Measurements from ENCODE around the gene IPPK. TPM values are rescaled to one million over a fixed set of nuclear protein-coding genes. Genes with fewer than 3 reads are reported as not detected.

Gene IPPK
- total RNA-seq, 2 donors from 2014 or later, result 8.9 to 13.1 TPM

DNA sequence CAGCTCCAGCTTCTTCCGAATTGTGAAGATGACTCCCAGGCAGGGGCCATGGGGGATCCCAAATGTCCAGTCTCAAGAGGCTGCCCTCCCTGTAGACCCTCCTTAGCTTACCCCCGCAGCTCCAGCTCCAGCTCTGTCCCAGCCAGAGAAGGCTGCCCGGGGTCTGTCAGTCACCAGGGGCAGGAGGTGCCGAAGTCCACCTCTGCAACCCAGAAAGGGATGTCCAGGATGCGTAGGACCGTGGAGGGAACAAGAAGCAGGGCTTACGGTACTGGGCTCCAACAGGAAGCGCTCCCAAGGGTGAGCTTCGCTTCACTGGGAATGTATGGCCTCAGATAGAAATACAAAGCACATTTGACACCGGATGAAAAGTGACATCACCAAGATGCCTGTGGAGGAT lies 6.0 kb downstream of the IPPK start:
- TF ChIP-seq, protein P1, sequence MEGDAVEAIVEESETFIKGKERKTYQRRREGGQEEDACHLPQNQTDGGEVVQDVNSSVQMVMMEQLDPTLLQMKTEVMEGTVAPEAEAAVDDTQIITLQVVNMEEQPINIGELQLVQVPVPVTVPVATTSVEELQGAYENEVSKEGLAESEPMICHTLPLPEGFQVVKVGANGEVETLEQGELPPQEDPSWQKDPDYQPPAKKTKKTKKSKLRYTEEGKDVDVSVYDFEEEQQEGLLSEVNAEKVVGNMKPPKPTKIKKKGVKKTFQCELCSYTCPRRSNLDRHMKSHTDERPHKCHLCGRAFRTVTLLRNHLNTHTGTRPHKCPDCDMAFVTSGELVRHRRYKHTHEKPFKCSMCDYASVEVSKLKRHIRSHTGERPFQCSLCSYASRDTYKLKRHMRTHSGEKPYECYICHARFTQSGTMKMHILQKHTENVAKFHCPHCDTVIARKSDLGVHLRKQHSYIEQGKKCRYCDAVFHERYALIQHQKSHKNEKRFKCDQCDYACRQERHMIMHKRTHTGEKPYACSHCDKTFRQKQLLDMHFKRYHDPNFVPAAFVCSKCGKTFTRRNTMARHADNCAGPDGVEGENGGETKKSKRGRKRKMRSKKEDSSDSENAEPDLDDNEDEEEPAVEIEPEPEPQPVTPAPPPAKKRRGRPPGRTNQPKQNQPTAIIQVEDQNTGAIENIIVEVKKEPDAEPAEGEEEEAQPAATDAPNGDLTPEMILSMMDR (IDR thresholded peaks at IDR 0.05), result no peak
- Histone ChIP-seq H3K27me3 (no peaks in the 10 kb centered on the region), H3K4me1 (peaks cover 0 to 48% of the 10 kb centered on the region in 2 donors), H3K36me3 (no peaks in the 10 kb centered on the region), H3K27ac (peak overlapping the region; percentile 21 to 72), H3K9me3 (no peaks in the 10 kb centered on the region), H3K4me3 (no peak overlapping the region)
- no peak for DNase-seq (ENCODE audit: low spot score)

DNA sequence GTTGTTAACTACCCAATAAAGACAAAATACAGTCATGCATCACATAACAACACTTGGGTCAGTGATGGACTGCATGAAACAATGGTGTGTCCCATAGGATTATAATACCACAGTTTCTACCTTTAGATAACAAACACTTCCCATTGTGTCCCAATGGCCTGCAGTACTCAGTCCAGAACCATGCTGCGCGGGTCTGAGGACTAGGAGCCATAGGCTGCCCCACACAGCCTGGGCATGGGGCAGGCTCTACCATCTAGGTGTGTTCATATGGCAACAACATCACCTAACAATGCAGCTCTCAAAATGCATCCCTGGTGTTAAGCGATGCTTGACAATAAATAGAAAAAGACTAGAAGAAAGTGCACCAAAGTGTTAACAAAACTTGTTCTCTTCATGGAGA lies 6.8 kb downstream of the IPPK start:
- no peak for DNase-seq (ENCODE audit: low spot score)
- Histone ChIP-seq H3K4me3 (no peak overlapping the region), H3K9me3 (no peaks in the 10 kb centered on the region), H3K4me1 (peaks cover 0 to 40% of the 10 kb centered on the region in 2 donors), H3K27ac (no peak overlapping the region), H3K36me3 (peaks cover 3% of the 10 kb centered on the region), H3K27me3 (no peaks in the 10 kb centered on the region)
- TF ChIP-seq, protein P1 (IDR thresholded peaks at IDR 0.05), result no peak

DNA sequence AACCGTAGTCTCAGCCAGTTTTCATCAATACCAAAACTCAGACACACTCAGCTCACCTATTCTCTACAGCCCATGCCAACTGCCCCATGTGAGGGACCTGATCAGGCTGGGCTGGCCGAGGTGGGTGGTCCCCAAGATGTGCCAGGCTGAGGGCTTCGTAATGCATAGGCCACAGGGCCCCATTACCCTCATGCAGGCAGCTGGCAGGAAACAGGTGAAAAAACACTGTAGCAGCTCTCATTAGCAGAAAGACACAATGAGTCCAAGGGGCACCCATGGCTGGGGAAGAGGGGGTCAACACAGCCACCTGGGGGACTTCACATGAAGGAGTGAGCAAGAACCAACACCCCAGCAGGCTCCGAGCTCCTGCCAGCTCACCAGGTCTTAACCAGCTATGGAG lies 8.2 kb downstream of the IPPK start:
- no peaks in the 10 kb centered on the region for H3K27me3 ChIP-seq
- H3K27ac ChIP-seq, result no peak overlapping the region
- peaks cover 0 to 26% of the 10 kb centered on the region in 2 donors for H3K4me1 ChIP-seq
- TF ChIP-seq, protein P1 (IDR thresholded peaks at IDR 0.05), result no peak
- H3K36me3 ChIP-seq, result peaks cover 7% of the 10 kb centered on the region
- H3K9me3 ChIP-seq, result no peaks in the 10 kb centered on the region
- H3K4me3 ChIP-seq, result no peak overlapping the region
- no peak for DNase-seq (ENCODE audit: low spot score)

DNA sequence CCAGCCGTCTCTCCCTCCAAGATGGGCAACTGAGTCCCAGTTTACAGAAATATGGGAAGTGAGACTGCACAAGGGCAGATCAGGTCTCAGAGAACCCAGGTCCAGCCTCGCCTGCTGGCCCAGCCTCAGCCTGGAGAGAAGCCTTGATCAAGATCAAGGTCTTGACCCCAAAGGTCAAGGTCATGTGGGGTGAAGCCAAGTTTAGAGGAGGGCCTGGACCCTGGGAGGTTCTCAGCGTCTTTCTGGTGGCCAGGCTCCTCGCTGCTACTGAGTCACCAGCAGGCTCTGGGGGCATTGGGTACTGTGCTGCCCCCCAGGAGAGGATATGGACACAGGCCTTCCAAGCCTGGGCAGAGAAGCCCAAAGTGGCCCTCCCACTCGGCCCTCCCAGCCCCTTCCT lies 8.8 kb downstream of the IPPK start:
- TF ChIP-seq, protein P1 (IDR thresholded peaks at IDR 0.05), result no peak
- Histone ChIP-seq H3K4me1 (peaks cover 0 to 20% of the 10 kb centered on the region in 2 donors), H3K27ac (no peak overlapping the region), H3K36me3 (peaks cover 13% of the 10 kb centered on the region), H3K4me3 (no peak overlapping the region), H3K27me3 (no peaks in the 10 kb centered on the region), H3K9me3 (no peaks in the 10 kb centered on the region)
- DNase-seq (ENCODE audit: low spot score), result no peak

DNA sequence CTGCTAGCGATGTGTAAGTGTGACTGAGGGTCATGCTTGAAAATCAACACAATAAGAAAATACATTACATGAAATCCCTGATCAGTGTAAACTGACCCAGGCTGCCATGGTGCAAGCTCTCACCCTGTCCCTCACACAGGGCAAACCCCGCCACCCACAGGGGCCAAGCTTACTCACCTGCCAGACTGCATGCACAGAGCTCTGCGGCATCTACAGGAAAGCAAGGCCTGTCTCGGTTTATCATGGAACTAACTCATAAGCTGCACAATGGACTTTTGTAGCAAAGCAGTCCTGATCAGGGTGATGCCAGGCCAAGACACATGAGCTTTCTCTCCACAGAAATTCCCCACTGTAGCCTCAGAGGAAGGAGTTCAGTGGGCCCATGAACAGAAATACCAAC lies 9.7 kb downstream of the IPPK start:
- TF ChIP-seq, protein P1 (IDR thresholded peaks at IDR 0.05), result no peak
- no peaks in the 10 kb centered on the region for H3K27me3 ChIP-seq
- peaks cover 0 to 15% of the 10 kb centered on the region in 2 donors for H3K4me1 ChIP-seq
- H3K36me3 ChIP-seq, result peaks cover 19% of the 10 kb centered on the region
- DNase-seq (ENCODE audit: low spot score), result no peak
- no peak overlapping the region for H3K4me3 ChIP-seq
- H3K27ac ChIP-seq, result no peak overlapping the region
- no peaks in the 10 kb centered on the region for H3K9me3 ChIP-seq

DNA sequence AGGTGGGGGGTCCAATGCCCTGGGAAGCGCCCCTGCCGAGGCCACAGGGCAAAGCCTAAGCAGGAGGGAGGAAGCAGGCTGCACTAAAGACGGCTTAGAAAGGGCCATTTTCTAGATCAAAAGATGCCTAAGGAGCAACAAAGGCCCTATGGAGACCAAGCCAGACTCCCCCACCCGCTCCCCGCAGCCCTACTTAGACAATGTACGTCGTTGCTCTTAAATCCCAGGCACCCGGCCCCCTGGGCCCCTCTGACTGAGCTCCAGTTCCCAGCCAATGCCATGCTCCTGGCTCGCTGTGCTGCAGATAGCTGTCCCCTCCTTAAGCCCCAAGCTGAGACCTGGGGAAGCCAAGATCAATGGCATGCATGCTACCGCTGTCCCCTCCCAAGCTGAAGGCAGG lies 10.3 kb downstream of the IPPK start:
- H3K27ac ChIP-seq, result no peak overlapping the region
- H3K27me3 ChIP-seq, result no peaks in the 10 kb centered on the region
- H3K4me1 ChIP-seq, result peaks cover 0 to 15% of the 10 kb centered on the region in 2 donors
- H3K36me3 ChIP-seq, result peaks cover 19% of the 10 kb centered on the region
- H3K4me3 ChIP-seq, result no peak overlapping the region
- TF ChIP-seq, protein P1 (IDR thresholded peaks at IDR 0.05), result no peak
- H3K9me3 ChIP-seq, result no peaks in the 10 kb centered on the region
- DNase-seq (ENCODE audit: low spot score), result no peak
